NCI-H2196 treated with DMSO at 0.1 percent for 48 hours (cell line): ENCODE results near the gene SDHAF2.
"Not testable (repeated sequence)": the region's sequence is repeated elsewhere in the genome, so short reads cannot be mapped to it uniquely, and the experiment has no call there.

Source experiments
- DNase-seq: peaks from one replicate; lab custom pipeline; 2025; ENCODE audit not compliant: unreplicated experiment; lab: John Stamatoyannopoulos, UW

The SDHAF2 gene

GRCh38 chr11:61422226-61422625, 7.7 kb upstream of the SDHAF2 start:
- DNase-seq, result no peak

DNA sequence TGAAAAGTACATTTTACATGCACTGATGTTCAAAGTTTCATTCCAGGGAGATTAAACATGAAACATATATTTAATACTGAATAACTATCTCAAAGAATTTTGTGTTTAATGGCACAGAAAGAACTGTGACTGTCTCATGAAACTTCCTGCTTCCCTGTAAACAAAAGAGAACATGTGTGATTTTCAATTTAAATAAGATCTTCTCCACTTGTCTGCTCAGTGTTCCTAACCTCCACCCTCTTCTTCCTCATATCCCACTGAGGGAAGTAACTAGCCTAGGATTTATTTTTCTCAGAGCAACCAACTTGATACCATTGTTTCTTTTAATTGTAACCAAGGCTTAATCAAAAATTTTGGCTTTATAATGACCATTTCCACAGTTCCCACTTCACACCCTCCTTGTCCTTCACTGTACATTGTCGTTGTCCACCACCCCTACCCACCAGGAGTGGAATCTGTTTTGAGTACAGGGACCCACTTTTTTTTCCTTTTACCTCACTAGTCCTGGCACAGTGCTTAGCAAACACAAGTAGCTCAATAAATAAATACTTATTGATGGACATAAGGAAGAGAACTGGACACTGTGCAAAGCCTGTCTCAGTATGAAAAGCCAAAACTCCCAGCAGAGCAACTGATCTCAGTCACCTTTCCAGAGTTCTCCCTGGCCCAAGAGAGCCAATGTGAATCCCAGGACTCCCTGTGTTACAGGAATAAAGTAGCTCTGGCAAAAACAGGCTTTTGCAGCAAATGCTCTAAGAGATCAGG, 4.4 kb upstream of the SDHAF2 start:
- no peak for DNase-seq

DNA sequence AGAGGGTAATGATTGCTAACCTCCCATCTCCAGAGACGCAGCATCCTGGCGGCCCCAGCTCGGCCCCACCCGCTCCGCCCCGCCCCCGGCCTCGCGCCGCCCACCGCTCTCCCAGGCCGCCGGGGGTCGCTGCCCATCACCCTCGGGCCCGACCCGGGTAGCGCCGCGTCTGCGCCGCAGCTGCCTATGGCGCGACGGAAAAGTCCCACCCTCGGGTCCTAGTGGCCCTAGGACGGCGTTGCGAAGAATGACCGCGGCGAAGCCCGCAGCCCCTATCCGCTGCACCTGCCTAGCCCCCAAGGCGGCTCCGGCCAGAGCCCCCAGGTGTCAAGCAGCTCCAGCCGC, 606 bp upstream of the SDHAF2 start:
- DNase-seq, result peak; percentile 38

GRCh38 chr11:61430839-61431238, 915 bp downstream of the SDHAF2 start:
- not testable (repeated sequence) for DNase-seq

DNA sequence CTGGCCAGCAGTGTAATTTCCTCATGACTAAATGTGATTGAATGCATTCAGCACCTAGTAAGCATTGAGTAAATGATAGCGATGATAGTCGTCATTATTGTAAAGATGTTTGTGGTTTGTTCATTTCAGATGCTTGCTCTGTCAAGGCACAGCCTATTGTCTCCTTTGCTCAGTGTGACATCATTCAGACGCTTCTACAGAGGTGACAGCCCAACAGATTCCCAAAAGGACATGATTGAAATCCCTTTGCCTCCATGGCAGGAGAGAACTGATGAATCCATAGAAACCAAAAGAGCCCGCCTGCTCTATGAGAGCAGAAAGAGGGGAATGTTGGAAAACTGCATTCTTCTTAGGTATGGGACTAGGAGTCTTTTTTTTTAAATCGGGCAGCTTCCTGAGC, 7.6 kb downstream of the SDHAF2 start:
- DNase-seq, result no peak

- DNase-seq, result no peak
These were observed 9.7 kb downstream of the SDHAF2 start for GRCh38 chr11:61439615-61440014.

GRCh38 chr11:61442616-61443015, 12.7 kb downstream of the SDHAF2 start:
- DNase-seq, result no peak

GRCh38 chr11:61445516-61445915, 15.6 kb downstream of the SDHAF2 start:
- DNase-seq, result no peak

- peak; percentile 79 for DNase-seq
These were observed 16.3 kb downstream of the SDHAF2 start for GRCh38 chr11:61446211-61446651.

DNA sequence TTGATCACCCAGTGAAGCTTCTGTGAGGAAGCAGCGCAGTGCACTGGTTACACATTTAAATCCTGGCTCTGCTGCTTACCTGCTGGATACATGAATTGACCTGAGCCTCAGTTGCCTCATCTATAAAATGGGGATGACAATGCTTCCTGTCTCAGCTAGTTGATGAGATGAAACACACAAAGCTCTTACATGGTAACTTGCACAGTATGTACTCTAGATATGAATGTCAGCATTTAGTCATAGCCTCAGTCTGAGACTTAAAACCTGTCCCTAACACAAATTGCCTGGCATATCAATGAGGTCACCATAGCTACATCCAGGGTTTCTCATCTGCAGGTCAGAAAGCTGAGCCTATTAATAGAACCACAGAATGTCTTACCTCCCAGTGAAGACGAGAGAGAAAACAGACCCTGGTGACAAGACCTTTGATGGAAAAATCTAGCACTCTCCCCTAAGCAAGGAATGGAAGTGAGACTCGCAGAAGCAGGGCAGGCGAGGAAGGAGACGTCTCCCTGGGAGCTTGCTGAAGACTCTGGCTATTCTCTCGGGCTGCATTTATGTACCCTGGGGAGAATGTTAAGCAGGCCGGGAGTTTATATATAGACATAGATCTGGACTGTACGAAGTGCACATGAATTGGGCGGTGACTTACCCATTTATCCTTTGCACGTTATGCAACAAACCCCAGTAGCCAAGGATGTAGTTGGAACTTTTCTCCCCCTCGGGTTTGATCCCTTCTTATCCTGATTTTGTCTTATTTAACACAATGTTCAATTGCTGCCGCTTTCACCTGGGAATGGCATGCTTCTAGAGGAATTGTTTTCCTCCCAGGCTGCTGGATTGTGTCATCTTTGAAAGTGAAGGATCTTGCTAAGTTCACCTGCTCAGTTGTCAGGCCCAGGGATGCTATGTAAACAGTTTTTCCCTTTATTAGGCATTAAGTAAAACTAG, 18.0 kb downstream of the SDHAF2 start:
- no peak for DNase-seq

DNA sequence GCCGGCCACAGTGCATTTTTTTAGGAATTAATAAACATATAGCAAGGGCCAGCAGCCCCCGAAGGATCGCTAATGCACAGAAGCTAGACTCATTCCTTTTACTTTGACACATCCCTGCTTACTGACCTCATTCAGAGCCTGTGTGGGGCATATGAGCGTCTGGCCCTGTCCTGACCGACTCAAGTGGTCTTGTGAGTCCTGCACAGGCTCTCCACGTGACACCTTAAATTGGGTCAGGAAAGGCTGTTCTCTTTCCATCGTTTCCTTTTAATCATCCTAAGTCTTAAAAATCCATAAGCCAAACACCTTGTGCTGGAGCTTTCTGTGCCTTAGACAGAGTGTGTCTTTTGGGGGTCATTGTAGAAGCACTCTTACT, 18.6 kb downstream of the SDHAF2 start:
- DNase-seq, result no peak

GRCh38 chr11:61452825-61453224, 22.9 kb downstream of the SDHAF2 start:
- no peak for DNase-seq

GRCh38 chr11:61453695-61454094, 23.8 kb downstream of the SDHAF2 start:
- DNase-seq, result no peak

GRCh38 chr11:61454520-61454919, 24.6 kb downstream of the SDHAF2 start:
- DNase-seq, result no peak

GRCh38 chr11:61460474-61460881, 30.6 kb downstream of the SDHAF2 start:
- DNase-seq, result peak; percentile 31

DNA sequence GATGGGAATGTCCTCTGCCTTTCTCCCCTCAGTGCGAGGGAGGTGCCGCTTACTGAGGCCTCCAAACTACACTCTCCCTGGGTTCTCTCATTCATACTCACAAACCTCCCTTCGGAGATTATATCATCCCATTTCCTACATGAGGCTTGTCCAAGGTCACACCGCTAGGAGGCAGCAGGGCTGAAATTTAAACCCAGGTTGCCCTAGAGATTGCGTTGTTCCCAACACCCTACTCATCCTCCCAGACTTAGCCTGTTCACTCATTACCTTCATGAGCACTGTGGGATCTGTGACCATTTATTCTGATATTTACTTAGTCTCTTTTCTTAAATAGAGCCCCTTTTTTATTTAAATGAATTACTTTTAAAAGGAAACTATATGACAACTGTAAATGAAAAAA, 31.1 kb downstream of the SDHAF2 start:
- DNase-seq, result no peak

GRCh38 chr11:61467602-61468001, 37.7 kb downstream of the SDHAF2 start:
- DNase-seq, result not testable (repeated sequence)

GRCh38 chr11:61468002-61468401, 38.1 kb downstream of the SDHAF2 start:
- DNase-seq, result no peak

DNA sequence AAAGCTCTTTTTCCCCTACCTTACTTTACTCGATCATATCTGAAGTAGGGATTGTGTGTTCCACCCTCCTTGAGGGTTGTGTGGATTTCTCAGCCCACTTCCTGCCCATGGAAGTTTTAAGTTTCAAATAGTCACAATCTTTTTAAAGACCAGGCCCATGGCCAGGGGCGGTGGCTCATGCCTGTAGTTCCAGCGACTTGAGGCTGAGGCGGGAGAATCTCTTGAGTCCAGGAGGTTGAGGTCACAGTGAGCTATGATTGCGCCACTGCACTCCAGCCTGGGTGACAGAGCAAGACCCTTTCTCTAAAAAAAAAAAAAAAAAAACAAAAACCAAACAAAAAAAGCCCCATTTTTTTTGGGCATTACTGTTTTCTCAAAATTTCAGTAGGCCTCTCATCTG, 42.4 kb downstream of the SDHAF2 start:
- DNase-seq, result no peak

- DNase-seq, result no peak
These were observed 42.9 kb downstream of the SDHAF2 start for GRCh38 chr11:61472868-61473267.

- DNase-seq, result no peak
These were observed 43.6 kb downstream of the SDHAF2 start for GRCh38 chr11:61473370-61474012.
